HCT116 (cell line): ENCODE data around the gene HTR7. TPM values are rescaled to one million over a fixed set of nuclear protein-coding genes. Genes with fewer than 3 reads are reported as not detected.
A peak's percentile ranks its signal among the peaks of the same experiment; 100 is the strongest.

Experiments
- ATAC-seq: fragments of 200-7000 bp; cut with Tn5 transposase; 2 replicates; pipeline ENCODE4 v1.9.1; 2020; ENCODE audit warnings: mild to moderate bottlenecking, moderate library complexity
- BruUV-seq: library from RNA; stranded (reverse); fragments of 400-500 nt; replicated peaks from 2 replicates; lab custom pipeline; 2021; lab: Mats Ljungman, UMichigan
- CTCF ChIA-PET: fragments of 300-600 bp; sonication (Branson Sonifier 250); formaldehyde crosslinking; loops from one replicate; lab custom pipeline; 2021; ENCODE audit warnings: antibody characterized with exemption; lab: Charles Lee
- POLR2A ChIA-PET: fragments of 300-600, 350-600 bp; sonication (Branson Sonifier 250); formaldehyde crosslinking; loops from one replicate; lab custom pipeline; 2021; ENCODE audit warnings: antibody characterized with exemption; lab: Charles Lee
- RAD21 ChIA-PET, 2 experiments: fragments of 300-600 bp; sonication (Branson Sonifier 250); formaldehyde crosslinking; loops; one replicate each; lab custom pipeline; 2023; ENCODE audit warnings: low total read pairs in 2 of 2; ENCODE audit not compliant: uncharacterized antibody in 2 of 2, unreplicated experiment in 2 of 2, low non-redundant PET in 1 of 2; lab: Charles Lee
- DNase-seq: peaks from one replicate; pipeline ENCODE4 v3.0.0-alpha.2; 2010; ENCODE audit warnings: low read depth, low spot score
- H2AFZ ChIP-seq: fragments of 200-600 bp; shearing (Covaris generic), sonication (generic); 2 replicates; pipeline ENCODE4 v1.6.1; 2017; ENCODE audit warnings: low read depth, mixed run types, mixed read lengths, antibody characterized with exemption, low read length; ENCODE audit not compliant: poor library complexity, severe bottlenecking
- H3K27ac ChIP-seq: 2 replicates; pipeline ENCODE4 v1.5.1; 2012; ENCODE audit warnings: low read depth, low read length
- H3K27me3 ChIP-seq: fragments of 200-600 bp; sonication (generic); 2 replicates; pipeline ENCODE4 v1.6.1; 2016; ENCODE audit warnings: mixed run types, low read length, mixed read lengths; ENCODE audit not compliant: insufficient read depth
- H3K36me3 ChIP-seq, 2 experiments: fragments of 200-500 bp in 1 of 2; fragments of 200-600 bp in 1 of 2; sonication (Bioruptor generic) in 1 of 2; sonication (generic) in 1 of 2; 2 replicates each; pipeline versions ENCODE4 v1.5.1 to v1.6.1; 2014 to 2016; ENCODE audit warnings: low read length in 2 of 2, inconsistent platforms in 1 of 2, mixed read lengths in 1 of 2, mixed run types in 1 of 2; ENCODE audit not compliant: insufficient read depth in 2 of 2, control insufficient read depth in 1 of 2
- H3K4me1 ChIP-seq, 2 experiments: fragments of 200-600 bp in 1 of 2; sonication (generic) in 1 of 2; 2 replicates each; pipeline versions ENCODE4 v1.5.1 to v1.6.1; 2012 to 2017; ENCODE audit warnings: low read length in 2 of 2, inconsistent platforms in 1 of 2, mild to moderate bottlenecking in 1 of 2, mixed read lengths in 1 of 2, mixed run types in 1 of 2, moderate library complexity in 1 of 2; ENCODE audit not compliant: insufficient read depth in 2 of 2, control insufficient read depth in 1 of 2
- H3K4me2 ChIP-seq: fragments of 200-600 bp; sonication (generic); 2 replicates; pipeline ENCODE4 v1.6.1; 2017; ENCODE audit warnings: mixed run types, low read length, mixed read lengths
- H3K4me3 ChIP-seq, 2 experiments: fragments of 200-600 bp in 1 of 2; sonication (generic) in 1 of 2; replicated peaks in 1 of 2; 2 replicates each; pipeline ENCODE4 v1.5.1; 2011 to 2016; ENCODE audit warnings: low read length in 2 of 2, control low read depth in 1 of 2, low read depth in 1 of 2, mild to moderate bottlenecking in 1 of 2, mixed read lengths in 1 of 2, mixed run types in 1 of 2
- H3K79me2 ChIP-seq: fragments of 200-600 bp; sonication (generic); 2 replicates; pipeline ENCODE4 v1.6.1; 2017; ENCODE audit warnings: mild to moderate bottlenecking, mixed run types, low read length, moderate library complexity, mixed read lengths; ENCODE audit not compliant: insufficient read depth
- H3K9ac ChIP-seq: fragments of 200-600 bp; sonication (generic); 2 replicates; pipeline ENCODE4 v1.6.1; 2016; ENCODE audit warnings: low read length, mixed read lengths
- H3K9me2 ChIP-seq: fragments of 200-600 bp; sonication (generic), shearing (Covaris generic); 2 replicates; pipeline ENCODE4 v1.6.1; 2017; ENCODE audit warnings: mixed run types, mild to moderate bottlenecking, moderate library complexity; ENCODE audit not compliant: insufficient read depth
- H3K9me3 ChIP-seq, 2 experiments: fragments of 200-500 bp in 1 of 2; fragments of 200-600 bp in 1 of 2; sonication (Bioruptor generic) in 1 of 2; sonication (generic) in 1 of 2; 2 replicates each; pipeline ENCODE4 v1.6.1; 2014 to 2017; ENCODE audit warnings: low read length in 2 of 2, mixed read lengths in 2 of 2, inconsistent platforms in 1 of 2, low read depth in 1 of 2, mild to moderate bottlenecking in 1 of 2, mixed run types in 1 of 2, moderate library complexity in 1 of 2; ENCODE audit not compliant: control insufficient read depth in 1 of 2, insufficient read depth in 1 of 2
- H4K20me1 ChIP-seq: fragments of 200-600 bp; sonication (generic), shearing (Covaris generic); 2 replicates; pipeline ENCODE4 v1.6.1; 2017; ENCODE audit warnings: mixed run types, mild to moderate bottlenecking, moderate library complexity; ENCODE audit not compliant: insufficient read depth
- CBX3 ChIP-seq: IDR thresholded peaks from 2 replicates; pipeline ENCODE4 v1.6.1; 2012; ENCODE audit warnings: low read depth
- CEBPB ChIP-seq: IDR thresholded peaks from 2 replicates; pipeline ENCODE4 v1.6.1; 2012; ENCODE audit warnings: low read depth
- CTCF ChIP-seq, 3 experiments: fragments of 200-600 bp in 1 of 3; sonication (generic) in 1 of 3; IDR thresholded peaks in 2 of 3; conservative IDR thresholded peaks in 1 of 3; 2 replicates each; pipeline ENCODE4 v1.5.1; 2012 to 2017; ENCODE audit warnings: low read depth in 2 of 3, low read length in 2 of 3, antibody characterized with exemption in 1 of 3, borderline replicate concordance in 1 of 3, control low read depth in 1 of 3, mild to moderate bottlenecking in 1 of 3, mixed read lengths in 1 of 3, mixed run types in 1 of 3, moderate library complexity in 1 of 3; ENCODE audit not compliant: insufficient read depth in 1 of 3
- EGR1 ChIP-seq: IDR thresholded peaks from 2 replicates; pipeline ENCODE4 v1.6.1; 2012; ENCODE audit warnings: low read depth
- ELF1 ChIP-seq: IDR thresholded peaks from 2 replicates; pipeline ENCODE4 v1.6.1; 2012; ENCODE audit warnings: low read depth, borderline replicate concordance
- EZH2 ChIP-seq: fragments of 200-600 bp; sonication (generic); IDR thresholded peaks from 2 replicates; pipeline ENCODE4 v1.6.1; 2017; ENCODE audit warnings: antibody characterized with exemption, mixed run types
- EZH2phosphoT487 ChIP-seq: fragments of 200-600 bp; IDR thresholded peaks from 2 replicates; pipeline ENCODE4 v1.6.1; 2018; ENCODE audit warnings: antibody characterized with exemption, borderline replicate concordance
- FOSL1 ChIP-seq: IDR thresholded peaks from 2 replicates; pipeline ENCODE4 v1.6.1; 2012; ENCODE audit warnings: low read depth
- JUND ChIP-seq: IDR thresholded peaks from 2 replicates; pipeline ENCODE4 v1.6.1; 2012
- POLR2A ChIP-seq: IDR thresholded peaks from 2 replicates; pipeline ENCODE4 v1.7.0; 2011; ENCODE audit warnings: borderline replicate concordance; ENCODE audit not compliant: insufficient read depth, insufficient read length; ENCODE audit errors: extremely low read depth
- POLR2AphosphoS5 ChIP-seq: IDR thresholded peaks from 2 replicates; pipeline ENCODE4 v1.6.1; 2011; ENCODE audit warnings: mild to moderate bottlenecking, low read depth, low read length, moderate library complexity
- RAD21 ChIP-seq: IDR thresholded peaks from 2 replicates; pipeline ENCODE4 v1.6.1; 2012; ENCODE audit warnings: low read depth, mild to moderate bottlenecking
- SIN3A ChIP-seq: IDR thresholded peaks from 2 replicates; pipeline ENCODE4 v1.6.1; 2012; ENCODE audit warnings: low read depth
- SP1 ChIP-seq: IDR thresholded peaks from 2 replicates; pipeline ENCODE4 v1.6.1; 2012; ENCODE audit warnings: low read depth
- SRF ChIP-seq: IDR thresholded peaks from 2 replicates; pipeline ENCODE4 v1.6.1; 2012; ENCODE audit warnings: low read depth
- YY1 ChIP-seq: IDR thresholded peaks from 2 replicates; pipeline ENCODE4 v1.6.1; 2011; ENCODE audit warnings: low read length, low read depth, moderate library complexity, mild to moderate bottlenecking; ENCODE audit not compliant: insufficient replicate concordance; ENCODE audit errors: extremely low read depth
- ZNF274 ChIP-seq: fragments of 200-500 bp; sonication (Bioruptor generic); IDR thresholded peaks from 2 replicates; pipeline ENCODE4 v1.6.1; 2014; ENCODE audit warnings: mild to moderate bottlenecking, low read depth, low read length, inconsistent platforms
- intact Hi-C: fragments of 100-400 bp; cut with micrococcal nuclease; formaldehyde crosslinking; loops from 2 replicates; pipeline ENCODE4 v1.10.0; 2022
- total RNA-seq: library from RNA; stranded (reverse); gene quantifications from one replicate; pipeline ENCODE4 v1.2.1, GENCODE V29; 2021; ENCODE audit not compliant: unreplicated experiment

The HTR7 gene
- total RNA-seq, 1 experiment from 2014 or later, result 32.2 TPM

- TF ChIP-seq CTCF (IDR thresholded peaks at IDR 0.05 in 2 of 3, conservative IDR thresholded peaks at IDR 0.05 in 1 of 3; ENCODE audit: borderline replicate concordance in 1 of 3, insufficient read depth in 1 of 3, low read depth in 2 of 3, low read length in 2 of 3), result peak in 2 of 3 experiments; percentile 42 to 64; a peak in 4 of 6 replicates
- no peak for TF ChIP-seq FOSL1
- TF ChIP-seq YY1, result peak; percentile 68
- no peak for TF ChIP-seq SP1
- no peak for TF ChIP-seq SRF
- TF ChIP-seq RAD21, result no peak
- TF ChIP-seq, all 23 proteins: peak for 4
Measured at GRCh38 chr10:90857635-90858460, at the start of gene HTR7 (continued).

GRCh38 chr10:90906596-90906995 lies 48.8 kb upstream of the HTR7 start:
- Histone ChIP-seq H3K27ac (no peak overlapping the region), H3K4me1 (no peaks in the 10 kb centered on the region), H3K4me2 (no peak overlapping the region), H3K36me3 (no peaks in the 10 kb centered on the region), H3K9ac (no peak overlapping the region), H2AFZ (no peak overlapping the region), H3K79me2 (no peaks in the 10 kb centered on the region), H4K20me1 (no peaks in the 10 kb centered on the region), H3K9me2 (no peaks in the 10 kb centered on the region), H3K9me3 (no peaks in the 10 kb centered on the region), H3K4me3 (no peak overlapping the region), H3K27me3 (no peaks in the 10 kb centered on the region)
- ATAC-seq, result no peak
- DNase-seq, result no peak
- CTCF ChIA-PET, result no interaction called here
- no TSS peak for BruUV-seq
- POLR2A ChIA-PET, result no interaction called here
- RAD21 ChIA-PET, result no interaction called here
- TF ChIP-seq FOSL1, result no peak
- TF ChIP-seq JUND, result no peak
- TF ChIP-seq SRF, result no peak
- no peak for TF ChIP-seq SP1
- no peak for TF ChIP-seq EGR1
- no peak for TF ChIP-seq CEBPB
- no peak for TF ChIP-seq ZNF274
- TF ChIP-seq CBX3, result no peak
- no peak for TF ChIP-seq EZH2
- TF ChIP-seq CTCF (IDR thresholded peaks at IDR 0.05 in 2 of 3, conservative IDR thresholded peaks at IDR 0.05 in 1 of 3; ENCODE audit: borderline replicate concordance in 1 of 3, insufficient read depth in 1 of 3, low read depth in 2 of 3, low read length in 2 of 3), result no peak
- TF ChIP-seq SIN3A, result no peak
- no peak for TF ChIP-seq POLR2A
- TF ChIP-seq POLR2AphosphoS5, result no peak
- no peak for TF ChIP-seq EZH2phosphoT487
- TF ChIP-seq ELF1, result no peak
- intact Hi-C loops, result no loop called here
